ENCODE data around the gene BIRC3. TPM values are rescaled to one million over a fixed set of nuclear protein-coding genes. Genes with fewer than 3 reads are reported as not detected.

BIRC3 gene
- 1.1 and 1.8 TPM in 2 replicates for total RNA-seq

GRCh38 chr11:102317099-102317767, at the start of gene BIRC3:
TSS of gene BIRC3 (plus strand) at chr11:102317484. CDS start at chr11:102324510, 7,026 bp downstream.

GRCh38 chr11:102346748-102347461, 29.6 kb downstream of the BIRC3 start, which contains the start of gene BIRC2:
TSS of gene BIRC2 (plus strand) at chr11:102347214. CDS start at chr11:102349855, 2,641 bp downstream.

Small RNA genes within 50 kb of the gene (small RNA-seq; reads per million reads assigned to genes)
- not detected for gene AP000942.3
- gene AP000942.4 = not detected
- gene RNU6-952P = not detected

Other genes with a start within 250 kb of the BIRC3 start
- 234 and 295 TPM in 2 replicates for gene YAP1, start 207.0 kb upstream of the BIRC3 start, total RNA-seq
- 59.4 and 77.9 TPM in 2 replicates for gene BIRC2, start 29.7 kb downstream of the BIRC3 start, total RNA-seq
- 72.1 and 82.1 TPM in 2 replicates for gene TMEM123, start 135.3 kb downstream of the BIRC3 start, total RNA-seq
- gene MMP7, start 213.3 kb downstream of the BIRC3 start, total RNA-seq = not detected in 2 replicates

Measured in hair follicle dermal papilla cell (primary cell).